ENCODE measurements around the gene RRAGC. TPM values are rescaled to one million over a fixed set of nuclear protein-coding genes. Genes with fewer than 3 reads are reported as not detected.

The RRAGC gene
- total RNA-seq, 2 donors from 2014 or later = 14.7 to 30.6 TPM

- no peak for DNase-seq
- no peak overlapping the region for H3K4me3 ChIP-seq
- H3K4me1 ChIP-seq = no peaks in the 10 kb centered on the region
- H3K9ac ChIP-seq (ENCODE audit: low read depth in 2 of 2, low read length in 2 of 2) = no peak overlapping the region
- no peaks in the 10 kb centered on the region for H3K9me3 ChIP-seq
- H3K27me3 ChIP-seq = no peaks in the 10 kb centered on the region
- H3K27ac ChIP-seq = no peak overlapping the region
- H3K36me3 ChIP-seq = no peaks in the 10 kb centered on the region
- TF ChIP-seq CTCF (IDR thresholded peaks at IDR 0.05) = no peak
- intact Hi-C loops (cut with DNase I) = no loop called here
These were observed 25.5 kb upstream of the RRAGC start for GRCh38 chr1:38885092-38885491.

- Histone ChIP-seq H3K9ac (ENCODE audit: low read depth in 2 of 2, low read length in 2 of 2) (no peak within 1 kb of the TSS), H3K27me3 (no peaks in the 10 kb centered on the region), H3K27ac (no peak within 1 kb of the TSS), H3K4me1 (no peaks in the 10 kb centered on the region), H3K9me3 (no peaks in the 10 kb centered on the region), H3K36me3 (no peaks in the 10 kb centered on the region), H3K4me3 (no peak within 1 kb of the TSS)
- no peak for TF ChIP-seq CTCF (IDR thresholded peaks at IDR 0.05)
- DNase-seq = no peak
- intact Hi-C loops (cut with DNase I) = no loop called here
These were observed 21.9 kb upstream of the RRAGC start, which contains the start of gene GJA9 for GRCh38 chr1:38881487-38881886. Gene GJA9 (minus strand): TSS chr1:38881587. CDS start chr1:38876098, 5,489 bp downstream.

GRCh38 chr1:38875811-38876210, 16.2 kb upstream of the RRAGC start:
- H3K9ac ChIP-seq (ENCODE audit: low read depth in 2 of 2, low read length in 2 of 2) = no peak overlapping the region
- no peak for TF ChIP-seq CTCF (IDR thresholded peaks at IDR 0.05)
- no peaks in the 10 kb centered on the region for H3K27me3 ChIP-seq
- no peak overlapping the region for H3K27ac ChIP-seq
- no peak for DNase-seq
- no peaks in the 10 kb centered on the region for H3K4me1 ChIP-seq
- H3K4me3 ChIP-seq = no peak overlapping the region
- no peaks in the 10 kb centered on the region for H3K36me3 ChIP-seq
- intact Hi-C loops (cut with DNase I) = loop anchor here (10.0 kb wide), 1 partner anchor 119 kb away; the partner anchor contains the start of gene AKIRIN1
- H3K9me3 ChIP-seq = no peaks in the 10 kb centered on the region

- DNase-seq = peak; percentile 96
- H3K36me3 ChIP-seq = no peaks in the 10 kb centered on the region
- H3K4me1 ChIP-seq = no peaks in the 10 kb centered on the region
- H3K9ac ChIP-seq (ENCODE audit: low read depth in 2 of 2, low read length in 2 of 2) = peak within 1 kb of the TSS; percentile 52 to 80
- no peaks in the 10 kb centered on the region for H3K27me3 ChIP-seq
- no peak for TF ChIP-seq CTCF (IDR thresholded peaks at IDR 0.05)
- peak within 1 kb of the TSS; percentile 84 for H3K4me3 ChIP-seq
- H3K9me3 ChIP-seq = no peaks in the 10 kb centered on the region
- peak within 1 kb of the TSS; percentile 52 for H3K27ac ChIP-seq
- intact Hi-C loops (cut with DNase I) = loop anchor here (10.0 kb wide), 1 partner anchor 122 kb away; the partner anchor contains the start of gene AKIRIN1
These were observed 13.7 kb upstream of the RRAGC start, which contains the start of gene MYCBP for GRCh38 chr1:38873027-38873969. Gene MYCBP (minus strand): TSS chr1:38873348. CDS start chr1:38873305, 43 bp downstream.

- Histone ChIP-seq H3K9ac (ENCODE audit: low read depth in 2 of 2, low read length in 2 of 2) (peak overlapping the region; percentile 52 to 80), H3K4me1 (no peaks in the 10 kb centered on the region), H3K36me3 (no peaks in the 10 kb centered on the region), H3K27ac (peak overlapping the region; percentile 52), H3K4me3 (peak overlapping the region; percentile 84), H3K9me3 (no peaks in the 10 kb centered on the region), H3K27me3 (no peaks in the 10 kb centered on the region)
- intact Hi-C loops (cut with DNase I) = loop anchor here (10.0 kb wide), 1 partner anchor 122 kb away; the partner anchor contains the start of gene AKIRIN1
- no peak for TF ChIP-seq CTCF (IDR thresholded peaks at IDR 0.05)
- no peak for DNase-seq
These were observed 12.9 kb upstream of the RRAGC start for GRCh38 chr1:38872401-38873026.

Measured in colonic mucosa (tissue), 4 donors.